HepG2 (cell line): Measurements from ENCODE around the gene SLC29A1. TPM values are rescaled to one million over a fixed set of nuclear protein-coding genes. Genes with fewer than 3 reads are reported as not detected.

Source experiments
- CBX1 ChIP-seq: IDR thresholded peaks from one replicate; pipeline ENCODE4 v1.6.1; 2016; ENCODE audit warnings: antibody characterized with exemption, low read depth
- CBX2 ChIP-seq, 2 experiments: fragments of 200-600 bp in 1 of 2; sonication (generic); formaldehyde crosslinking in 1 of 2; IDR thresholded peaks; 2 replicates each; pipeline versions ENCODE4 v1.7.0 to v1.8.1; 2018 to 2022; ENCODE audit warnings: low read depth in 2 of 2, low read length in 1 of 2, mild to moderate bottlenecking in 1 of 2, missing genetic modification reagents in 1 of 2
- FOXA3 ChIP-seq: IDR thresholded peaks from 2 replicates; pipeline ENCODE4 v1.6.1; 2016; ENCODE audit warnings: missing genetic modification reagents, missing compliant biosample characterization
- HOXA3 ChIP-seq: sonication (generic); formaldehyde crosslinking; IDR thresholded peaks from 2 replicates; pipeline ENCODE4 v1.5.0; 2020; ENCODE audit warnings: missing genetic modification reagents
- ISL2 ChIP-seq: sonication (generic); formaldehyde crosslinking; IDR thresholded peaks from 2 replicates; pipeline ENCODE4 v1.5.0; 2020; ENCODE audit warnings: missing genetic modification reagents
- LCORL ChIP-seq, 2 experiments: fragments of 450-650 bp in 1 of 2; sonication (generic) in 1 of 2; formaldehyde crosslinking in 1 of 2; IDR thresholded peaks; 2 replicates each; pipeline versions ENCODE4 v1.5.0 to v1.6.1; 2017 to 2020; ENCODE audit warnings: antibody characterized with exemption in 1 of 2, missing genetic modification reagents in 1 of 2
- MAFK ChIP-seq, 2 experiments: IDR thresholded peaks in 1 of 2; conservative IDR thresholded peaks in 1 of 2; 2 replicates each; pipeline ENCODE4 v1.6.1; 2011; ENCODE audit warnings: improper control_type of control experiment in 2 of 2, low read length in 2 of 2
- NCOA5 ChIP-seq: sonication (generic); formaldehyde crosslinking; IDR thresholded peaks from 2 replicates; pipeline ENCODE4 v1.4.0; 2020; ENCODE audit warnings: missing genetic modification reagents
- SRY ChIP-seq: sonication (generic); formaldehyde crosslinking; IDR thresholded peaks from 2 replicates; pipeline ENCODE4 v1.8.0; 2022; ENCODE audit warnings: mild to moderate bottlenecking, missing genetic modification reagents
- ZMYM3 ChIP-seq: sonication (generic); formaldehyde crosslinking; IDR thresholded peaks from 2 replicates; pipeline ENCODE4 v1.5.1; 2020; ENCODE audit warnings: mild to moderate bottlenecking, missing genetic modification reagents
- ZNF33A ChIP-seq: sonication (generic); formaldehyde crosslinking; IDR thresholded peaks from 2 replicates; pipeline ENCODE4 v1.5.1; 2020; ENCODE audit warnings: missing genetic modification reagents, mild to moderate bottlenecking, moderate library complexity, borderline replicate concordance
- ZNF766 ChIP-seq: sonication (generic); formaldehyde crosslinking; IDR thresholded peaks from 2 replicates; pipeline ENCODE4 v1.5.0; 2020; ENCODE audit warnings: missing genetic modification reagents, borderline replicate concordance
- polyA plus RNA-seq, 8 experiments: library from polyadenylated mRNA; depleted of rRNA in 3 of 8; stranded (reverse) in 7 of 8; unstranded in 1 of 8; fragments of >200 nt; fragmentation: Illumina TruSeq in 4 of 8; extraction: Trizol in 4 of 8; gene quantifications; 2 replicates each; pipeline versions ENCODE4 v1.2.1 to v1.2.3, GENCODE V29; 2011 to 2016; ENCODE audit warnings: low read depth in 4 of 8, missing spikeins in 1 of 8, mixed read lengths in 1 of 8; ENCODE audit not compliant: insufficient read depth in 1 of 8
- total RNA-seq, 5 experiments: library from RNA; depleted of rRNA; stranded (reverse); fragments of >200 nt; fragmentation: Illumina TruSeq; extraction: Trizol; gene quantifications; 2 replicates each; pipeline ENCODE4 v1.2.3, GENCODE V29; 2016; ENCODE audit warnings: low read depth in 1 of 5
- TF ChIP-seq, protein P1 (sequence below): fragments of 450-650 bp; IDR thresholded peaks from 2 replicates; pipeline ENCODE4 v1.6.1; 2017; ENCODE audit warnings: mild to moderate bottlenecking
- TF ChIP-seq, protein P2 (sequence below): IDR thresholded peaks from 2 replicates; pipeline ENCODE4 v1.6.1; 2016; ENCODE audit warnings: missing compliant biosample characterization, missing genetic modification reagents, borderline replicate concordance
- TF ChIP-seq, protein P3 (sequence below): sonication (generic); formaldehyde crosslinking; IDR thresholded peaks from 2 replicates; pipeline ENCODE4 v1.4.0; 2020; ENCODE audit warnings: mild to moderate bottlenecking, missing genetic modification reagents
- TF ChIP-seq, protein P4 (sequence below): sonication (generic); formaldehyde crosslinking; IDR thresholded peaks from 2 replicates; pipeline ENCODE4 v1.4.0; 2020; ENCODE audit warnings: missing genetic modification reagents, borderline replicate concordance

Gene SLC29A1
- total and polyA plus RNA-seq, 2 of the 13 experiments (the other 11 are each of a cell fraction or from before 2014, with no cell fraction given) = 43.2 to 106 TPM

DNA sequence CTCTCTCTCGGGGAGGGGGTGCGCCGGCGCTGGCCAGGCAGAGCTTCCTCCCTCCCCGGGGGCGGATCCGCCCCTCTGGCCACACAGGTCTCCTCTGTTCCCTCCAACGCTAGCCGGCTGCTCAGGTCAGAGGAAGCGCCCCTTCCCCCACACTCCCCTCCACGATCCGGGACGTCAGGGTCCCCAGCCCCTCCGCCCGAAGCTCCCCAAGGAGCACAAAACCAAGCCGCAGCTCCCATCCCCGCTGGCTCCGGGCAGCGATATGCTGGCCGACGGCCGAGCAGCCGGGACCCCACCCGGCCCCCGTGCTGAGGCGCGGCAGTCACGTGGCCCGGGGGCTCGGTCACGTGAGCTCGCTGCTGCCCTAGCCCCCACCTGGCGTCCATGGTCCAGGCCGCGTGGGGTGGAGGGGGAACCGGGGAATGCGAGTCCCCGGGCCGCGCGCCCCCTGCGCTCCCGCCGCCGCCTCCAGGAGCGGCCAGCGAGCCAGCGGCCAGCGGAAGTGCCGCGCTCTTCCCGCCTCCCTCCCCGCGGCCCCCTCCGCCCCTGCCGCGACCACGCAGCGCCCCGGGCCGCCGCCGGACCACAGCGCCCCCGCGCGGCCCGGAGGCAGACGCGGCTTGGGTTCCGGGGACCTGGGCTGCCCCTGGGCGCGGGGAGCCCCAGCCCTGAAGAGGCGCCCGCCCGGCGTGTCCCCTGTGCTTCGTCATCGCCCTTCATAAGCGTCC is 33.8 kb downstream of the SLC29A1 start, which contains the start of gene SLC35B2 (continued):
- TF ChIP-seq, protein P1, sequence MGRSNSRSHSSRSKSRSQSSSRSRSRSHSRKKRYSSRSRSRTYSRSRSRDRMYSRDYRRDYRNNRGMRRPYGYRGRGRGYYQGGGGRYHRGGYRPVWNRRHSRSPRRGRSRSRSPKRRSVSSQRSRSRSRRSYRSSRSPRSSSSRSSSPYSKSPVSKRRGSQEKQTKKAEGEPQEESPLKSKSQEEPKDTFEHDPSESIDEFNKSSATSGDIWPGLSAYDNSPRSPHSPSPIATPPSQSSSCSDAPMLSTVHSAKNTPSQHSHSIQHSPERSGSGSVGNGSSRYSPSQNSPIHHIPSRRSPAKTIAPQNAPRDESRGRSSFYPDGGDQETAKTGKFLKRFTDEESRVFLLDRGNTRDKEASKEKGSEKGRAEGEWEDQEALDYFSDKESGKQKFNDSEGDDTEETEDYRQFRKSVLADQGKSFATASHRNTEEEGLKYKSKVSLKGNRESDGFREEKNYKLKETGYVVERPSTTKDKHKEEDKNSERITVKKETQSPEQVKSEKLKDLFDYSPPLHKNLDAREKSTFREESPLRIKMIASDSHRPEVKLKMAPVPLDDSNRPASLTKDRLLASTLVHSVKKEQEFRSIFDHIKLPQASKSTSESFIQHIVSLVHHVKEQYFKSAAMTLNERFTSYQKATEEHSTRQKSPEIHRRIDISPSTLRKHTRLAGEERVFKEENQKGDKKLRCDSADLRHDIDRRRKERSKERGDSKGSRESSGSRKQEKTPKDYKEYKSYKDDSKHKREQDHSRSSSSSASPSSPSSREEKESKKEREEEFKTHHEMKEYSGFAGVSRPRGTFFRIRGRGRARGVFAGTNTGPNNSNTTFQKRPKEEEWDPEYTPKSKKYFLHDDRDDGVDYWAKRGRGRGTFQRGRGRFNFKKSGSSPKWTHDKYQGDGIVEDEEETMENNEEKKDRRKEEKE = no peak
- TF ChIP-seq, protein P2, sequence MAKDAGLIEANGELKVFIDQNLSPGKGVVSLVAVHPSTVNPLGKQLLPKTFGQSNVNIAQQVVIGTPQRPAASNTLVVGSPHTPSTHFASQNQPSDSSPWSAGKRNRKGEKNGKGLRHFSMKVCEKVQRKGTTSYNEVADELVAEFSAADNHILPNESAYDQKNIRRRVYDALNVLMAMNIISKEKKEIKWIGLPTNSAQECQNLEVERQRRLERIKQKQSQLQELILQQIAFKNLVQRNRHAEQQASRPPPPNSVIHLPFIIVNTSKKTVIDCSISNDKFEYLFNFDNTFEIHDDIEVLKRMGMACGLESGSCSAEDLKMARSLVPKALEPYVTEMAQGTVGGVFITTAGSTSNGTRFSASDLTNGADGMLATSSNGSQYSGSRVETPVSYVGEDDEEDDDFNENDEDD (CRISPR knock-in tag) = peak; percentile 66
- TF ChIP-seq LCORL (IDR thresholded peaks at IDR 0.05) (no peak), LCORL (CRISPR knock-in tag; IDR thresholded peaks at IDR 0.05) (peak; percentile 90), ISL2 (CRISPR knock-in tag) (peak; percentile 75; the same call in 1 of the 2 replicates), CBX2 (IDR thresholded peaks at IDR 0.05; ENCODE audit: low read depth, low read length) (no peak), CBX2 (CRISPR knock-in tag; IDR thresholded peaks at IDR 0.05; ENCODE audit: low read depth) (peak; percentile 62; the same call in 1 of the 2 replicates), NCOA5 (CRISPR knock-in tag) (no peak), ZMYM3 (CRISPR knock-in tag) (peak; percentile 41; the same call in 1 of the 2 replicates), SRY (CRISPR knock-in tag) (peak; percentile 55; the same call in 1 of the 2 replicates), ZNF766 (no peak), ZNF33A (CRISPR knock-in tag) (peak; percentile 58; the same call in 1 of the 2 replicates), MAFK (conservative IDR thresholded peaks at IDR 0.05 in 1 of 2, IDR thresholded peaks at IDR 0.05 in 1 of 2; ENCODE audit: low read length in 2 of 2) (no peak), HOXA3 (CRISPR knock-in tag) (peak; percentile 79), CBX1 (peak; percentile 83), FOXA3 (CRISPR knock-in tag) (peak; percentile 43)
- TF ChIP-seq, protein P3, sequence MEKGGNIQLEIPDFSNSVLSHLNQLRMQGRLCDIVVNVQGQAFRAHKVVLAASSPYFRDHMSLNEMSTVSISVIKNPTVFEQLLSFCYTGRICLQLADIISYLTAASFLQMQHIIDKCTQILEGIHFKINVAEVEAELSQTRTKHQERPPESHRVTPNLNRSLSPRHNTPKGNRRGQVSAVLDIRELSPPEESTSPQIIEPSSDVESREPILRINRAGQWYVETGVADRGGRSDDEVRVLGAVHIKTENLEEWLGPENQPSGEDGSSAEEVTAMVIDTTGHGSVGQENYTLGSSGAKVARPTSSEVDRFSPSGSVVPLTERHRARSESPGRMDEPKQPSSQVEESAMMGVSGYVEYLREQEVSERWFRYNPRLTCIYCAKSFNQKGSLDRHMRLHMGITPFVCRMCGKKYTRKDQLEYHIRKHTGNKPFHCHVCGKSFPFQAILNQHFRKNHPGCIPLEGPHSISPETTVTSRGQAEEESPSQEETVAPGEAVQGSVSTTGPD = no peak
- TF ChIP-seq, protein P4, sequence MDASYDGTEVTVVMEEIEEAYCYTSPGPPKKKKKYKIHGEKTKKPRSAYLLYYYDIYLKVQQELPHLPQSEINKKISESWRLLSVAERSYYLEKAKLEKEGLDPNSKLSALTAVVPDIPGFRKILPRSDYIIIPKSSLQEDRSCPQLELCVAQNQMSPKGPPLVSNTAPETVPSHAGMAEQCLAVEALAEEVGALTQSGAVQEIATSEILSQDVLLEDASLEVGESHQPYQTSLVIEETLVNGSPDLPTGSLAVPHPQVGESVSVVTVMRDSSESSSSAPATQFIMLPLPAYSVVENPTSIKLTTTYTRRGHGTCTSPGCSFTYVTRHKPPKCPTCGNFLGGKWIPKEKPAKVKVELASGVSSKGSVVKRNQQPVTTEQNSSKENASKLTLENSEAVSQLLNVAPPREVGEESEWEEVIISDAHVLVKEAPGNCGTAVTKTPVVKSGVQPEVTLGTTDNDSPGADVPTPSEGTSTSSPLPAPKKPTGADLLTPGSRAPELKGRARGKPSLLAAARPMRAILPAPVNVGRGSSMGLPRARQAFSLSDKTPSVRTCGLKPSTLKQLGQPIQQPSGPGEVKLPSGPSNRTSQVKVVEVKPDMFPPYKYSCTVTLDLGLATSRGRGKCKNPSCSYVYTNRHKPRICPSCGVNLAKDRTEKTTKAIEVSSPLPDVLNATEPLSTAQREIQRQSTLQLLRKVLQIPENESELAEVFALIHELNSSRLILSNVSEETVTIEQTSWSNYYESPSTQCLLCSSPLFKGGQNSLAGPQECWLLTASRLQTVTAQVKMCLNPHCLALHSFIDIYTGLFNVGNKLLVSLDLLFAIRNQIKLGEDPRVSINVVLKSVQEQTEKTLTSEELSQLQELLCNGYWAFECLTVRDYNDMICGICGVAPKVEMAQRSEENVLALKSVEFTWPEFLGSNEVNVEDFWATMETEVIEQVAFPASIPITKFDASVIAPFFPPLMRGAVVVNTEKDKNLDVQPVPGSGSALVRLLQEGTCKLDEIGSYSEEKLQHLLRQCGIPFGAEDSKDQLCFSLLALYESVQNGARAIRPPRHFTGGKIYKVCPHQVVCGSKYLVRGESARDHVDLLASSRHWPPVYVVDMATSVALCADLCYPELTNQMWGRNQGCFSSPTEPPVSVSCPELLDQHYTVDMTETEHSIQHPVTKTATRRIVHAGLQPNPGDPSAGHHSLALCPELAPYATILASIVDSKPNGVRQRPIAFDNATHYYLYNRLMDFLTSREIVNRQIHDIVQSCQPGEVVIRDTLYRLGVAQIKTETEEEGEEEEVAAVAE (CRISPR knock-in tag) = peak; percentile 34; the same call in 1 of the 2 replicates
